ENCODE measurements around the gene GPR119.
"Not testable (repeated sequence)": the region's sequence is repeated elsewhere in the genome, so short reads cannot be mapped to it uniquely, and the experiment has no call there.

DNA sequence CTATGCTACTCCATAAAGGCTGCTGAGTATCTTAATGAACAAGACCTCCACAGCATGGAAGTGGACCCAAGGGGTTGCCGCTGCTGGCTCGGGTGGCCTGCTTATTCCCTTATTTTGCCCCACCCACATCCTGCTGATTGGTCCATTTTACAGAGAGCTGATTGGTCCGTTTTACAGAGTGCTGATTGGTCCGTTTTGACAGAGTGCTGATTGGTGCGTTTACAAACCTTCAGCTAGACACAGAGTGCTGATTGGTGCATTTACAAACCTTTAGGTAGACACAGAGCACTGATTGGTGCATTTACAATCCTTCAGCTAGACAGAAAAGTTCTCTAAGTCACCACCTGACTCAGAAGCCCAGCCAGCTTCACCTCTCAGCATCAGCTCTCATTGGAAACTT lies 43.8 kb upstream of the GPR119 start:
- not testable (repeated sequence) for TF ChIP-seq CTCF, POLR2A, EP300 (IDR thresholded peaks at IDR 0.05)

Data from upper lobe of left lung (tissue), 4 donors.